Subcutaneous adipose tissue (tissue), 4 donors: ENCODE measurements around the gene LPCAT4. TPM values are rescaled to one million over a fixed set of nuclear protein-coding genes. Genes with fewer than 3 reads are reported as not detected.

Experiments
- CTCF ChIP-seq: fragments of 450-650 bp; IDR thresholded peaks from one replicate; pipeline ENCODE4 v1.5.1; 2016; ENCODE audit warnings: low read depth, mild to moderate bottlenecking, control low read depth, antibody characterized with exemption, moderate library complexity
- total RNA-seq, 4 donors: library from RNA; depleted of rRNA; stranded (reverse); fragments of >200 nt; gene quantifications; one replicate each; pipeline ENCODE4 v1.1.0, GENCODE V29; 2016

The LPCAT4 gene
- total RNA-seq = 10 to 100 TPM in 3 of 4 donors, 1 to 10 TPM in 1; 7.0 to 26.6 (median 13.3) TPM

- TF ChIP-seq CTCF = no peak
These were observed at the start of gene LPCAT4 for GRCh38 chr15:34367101-34368081. TSS of gene LPCAT4 (minus strand) at chr15:34367196. CDS start at chr15:34367100, 96 bp downstream.

- TF ChIP-seq CTCF = no peak
These were observed 9.9 kb upstream of the LPCAT4 start for GRCh38 chr15:34376856-34377255.

- no peak for TF ChIP-seq CTCF
These were observed 7.8 kb upstream of the LPCAT4 start for GRCh38 chr15:34374816-34375215.

- no peak for TF ChIP-seq CTCF
These were observed 7.0 kb upstream of the LPCAT4 start for GRCh38 chr15:34373951-34374350.

- TF ChIP-seq CTCF = no peak
These were observed 3.6 kb upstream of the LPCAT4 start for GRCh38 chr15:34370643-34371042.

- TF ChIP-seq CTCF = no peak
These were observed 3.1 kb upstream of the LPCAT4 start for GRCh38 chr15:34370129-34370528.

- TF ChIP-seq CTCF = no peak
These were observed 528 bp downstream of the LPCAT4 start for GRCh38 chr15:34366271-34367065.
